ENCODE results near the gene PIGQ. TPM values are rescaled to one million over a fixed set of nuclear protein-coding genes. Genes with fewer than 3 reads are reported as not detected.

Gene PIGQ
- total and polyA plus RNA-seq, 4 donors: 34.9 to 98.2 (median 61.4) TPM

DNA sequence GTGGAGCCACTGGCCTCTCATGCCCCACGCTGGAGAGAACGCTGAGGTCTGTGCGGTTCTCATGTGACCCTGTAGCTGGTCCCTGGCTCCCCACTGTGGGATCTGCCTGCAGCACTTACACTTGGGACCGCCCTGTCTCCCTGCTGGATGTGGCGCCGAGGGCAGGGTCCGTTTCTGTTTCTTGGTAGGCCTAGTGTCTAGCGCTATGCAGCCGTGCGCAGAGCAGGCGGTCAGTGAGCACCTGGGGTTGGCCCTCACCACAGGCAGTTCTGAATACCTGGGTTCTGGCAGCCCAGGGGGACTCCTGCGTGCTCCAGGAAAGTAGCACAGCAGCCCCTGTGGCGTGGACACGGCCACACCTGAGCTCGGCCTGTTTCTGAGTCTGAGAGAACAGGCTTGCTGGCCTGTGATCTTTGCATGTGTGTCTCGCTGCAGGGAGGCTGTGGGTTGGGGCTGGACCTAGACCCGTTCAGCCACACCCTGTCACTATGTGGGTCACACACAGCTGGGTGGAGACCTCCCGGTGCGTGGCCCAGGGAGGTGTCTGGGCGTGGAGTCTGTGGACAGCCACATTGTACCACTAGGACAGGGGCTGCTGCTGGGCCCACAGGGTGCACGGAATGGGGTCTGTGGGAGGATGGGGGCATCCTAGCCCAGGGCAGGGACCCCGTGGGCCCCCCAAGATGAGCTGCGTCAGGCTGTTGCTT, 39.5 kb upstream of the PIGQ start:
- DNase-seq (no peak), ATAC-seq (ENCODE audit: insufficient read depth, low FRiP score) (no peak)
- TF ChIP-seq, protein P1, sequence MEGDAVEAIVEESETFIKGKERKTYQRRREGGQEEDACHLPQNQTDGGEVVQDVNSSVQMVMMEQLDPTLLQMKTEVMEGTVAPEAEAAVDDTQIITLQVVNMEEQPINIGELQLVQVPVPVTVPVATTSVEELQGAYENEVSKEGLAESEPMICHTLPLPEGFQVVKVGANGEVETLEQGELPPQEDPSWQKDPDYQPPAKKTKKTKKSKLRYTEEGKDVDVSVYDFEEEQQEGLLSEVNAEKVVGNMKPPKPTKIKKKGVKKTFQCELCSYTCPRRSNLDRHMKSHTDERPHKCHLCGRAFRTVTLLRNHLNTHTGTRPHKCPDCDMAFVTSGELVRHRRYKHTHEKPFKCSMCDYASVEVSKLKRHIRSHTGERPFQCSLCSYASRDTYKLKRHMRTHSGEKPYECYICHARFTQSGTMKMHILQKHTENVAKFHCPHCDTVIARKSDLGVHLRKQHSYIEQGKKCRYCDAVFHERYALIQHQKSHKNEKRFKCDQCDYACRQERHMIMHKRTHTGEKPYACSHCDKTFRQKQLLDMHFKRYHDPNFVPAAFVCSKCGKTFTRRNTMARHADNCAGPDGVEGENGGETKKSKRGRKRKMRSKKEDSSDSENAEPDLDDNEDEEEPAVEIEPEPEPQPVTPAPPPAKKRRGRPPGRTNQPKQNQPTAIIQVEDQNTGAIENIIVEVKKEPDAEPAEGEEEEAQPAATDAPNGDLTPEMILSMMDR (IDR thresholded peaks at IDR 0.05; ENCODE audit: control extremely low read depth, extremely low read depth): no peak
- peaks cover 0 to 9% (median 0%) of the 10 kb centered on the region in 4 donors for H3K36me3 ChIP-seq (ENCODE audit: control insufficient read depth in 4 of 4, insufficient read depth in 4 of 4, low read length in 4 of 4)
- 91 to 94% methylated on average over 23 of the region's 23 CpGs for WGBS, 2 donors
- no peak overlapping the region for H3K4me3 ChIP-seq
- H3K27ac ChIP-seq (ENCODE audit: low read depth in 1 of 2, low read length in 1 of 2): peak overlapping the region in 1 of 2 donors; percentile 5
- H3K9me3 ChIP-seq (ENCODE audit: control insufficient read depth in 4 of 4, insufficient read depth in 3 of 4, low read length in 3 of 4): no peaks in the 10 kb centered on the region
- H3K9ac ChIP-seq (ENCODE audit: insufficient read depth in 1 of 2, low read length in 2 of 2): no peak overlapping the region
- H3K27me3 ChIP-seq (ENCODE audit: control insufficient read depth in 3 of 3, insufficient read depth in 3 of 3, low read length in 2 of 3): no peaks in the 10 kb centered on the region
- peaks cover 0 to 30% (median 21%) of the 10 kb centered on the region in 5 donors for H3K4me1 ChIP-seq (ENCODE audit: control insufficient read depth in 5 of 5, insufficient read depth in 5 of 5, low read length in 5 of 5)

DNA sequence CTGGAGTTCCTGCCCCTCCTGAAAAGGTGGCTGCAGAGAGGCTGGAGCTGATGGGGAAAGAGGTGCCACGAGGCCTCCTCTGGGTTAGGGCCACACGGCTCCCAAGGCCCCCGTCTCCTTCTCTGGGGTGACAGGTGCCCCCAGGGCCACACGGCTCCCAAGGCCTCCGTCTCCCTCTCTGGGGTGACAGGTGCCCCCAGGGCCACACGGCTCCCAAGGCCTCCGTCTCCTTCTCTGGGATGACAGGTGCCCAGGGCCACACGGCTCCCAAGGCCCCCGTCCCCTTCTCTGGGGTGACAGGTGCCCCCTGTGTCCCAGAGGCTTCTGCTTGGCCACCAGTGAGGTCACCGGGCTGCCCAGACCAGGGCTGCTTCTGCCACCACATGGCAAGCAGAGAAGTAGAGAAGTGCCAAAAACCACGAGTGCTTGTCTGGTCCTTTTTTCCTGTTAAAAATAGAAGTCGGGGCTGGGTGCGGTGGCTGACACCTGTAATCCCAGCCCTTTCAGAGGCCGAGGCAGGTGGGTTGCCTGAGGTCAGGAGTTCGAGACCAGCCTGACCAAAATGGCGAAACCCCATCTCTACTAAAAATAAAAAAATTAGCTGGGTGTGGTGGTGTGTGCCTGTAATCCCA, 38.2 kb upstream of the PIGQ start:
- no peak for ATAC-seq (ENCODE audit: insufficient read depth, low FRiP score)
- no peak overlapping the region for H3K9ac ChIP-seq (ENCODE audit: insufficient read depth in 1 of 2, low read length in 2 of 2)
- no peak overlapping the region for H3K4me3 ChIP-seq
- no peak overlapping the region for H3K27ac ChIP-seq (ENCODE audit: low read depth in 1 of 2, low read length in 1 of 2)
- H3K9me3 ChIP-seq (ENCODE audit: control insufficient read depth in 4 of 4, insufficient read depth in 3 of 4, low read length in 3 of 4): no peaks in the 10 kb centered on the region
- peaks cover 0 to 17% (median 0%) of the 10 kb centered on the region in 4 donors for H3K36me3 ChIP-seq (ENCODE audit: control insufficient read depth in 4 of 4, insufficient read depth in 4 of 4, low read length in 4 of 4)
- TF ChIP-seq, protein P1 (IDR thresholded peaks at IDR 0.05; ENCODE audit: control extremely low read depth, extremely low read depth): no peak
- 90 to 92% methylated on average over 16 of the region's 16 CpGs for WGBS, 2 donors
- peaks cover 0 to 22% (median 11%) of the 10 kb centered on the region in 5 donors for H3K4me1 ChIP-seq (ENCODE audit: control insufficient read depth in 5 of 5, insufficient read depth in 5 of 5, low read length in 5 of 5)
- no peaks in the 10 kb centered on the region for H3K27me3 ChIP-seq (ENCODE audit: control insufficient read depth in 3 of 3, insufficient read depth in 3 of 3, low read length in 2 of 3)
- no peak for DNase-seq

DNA sequence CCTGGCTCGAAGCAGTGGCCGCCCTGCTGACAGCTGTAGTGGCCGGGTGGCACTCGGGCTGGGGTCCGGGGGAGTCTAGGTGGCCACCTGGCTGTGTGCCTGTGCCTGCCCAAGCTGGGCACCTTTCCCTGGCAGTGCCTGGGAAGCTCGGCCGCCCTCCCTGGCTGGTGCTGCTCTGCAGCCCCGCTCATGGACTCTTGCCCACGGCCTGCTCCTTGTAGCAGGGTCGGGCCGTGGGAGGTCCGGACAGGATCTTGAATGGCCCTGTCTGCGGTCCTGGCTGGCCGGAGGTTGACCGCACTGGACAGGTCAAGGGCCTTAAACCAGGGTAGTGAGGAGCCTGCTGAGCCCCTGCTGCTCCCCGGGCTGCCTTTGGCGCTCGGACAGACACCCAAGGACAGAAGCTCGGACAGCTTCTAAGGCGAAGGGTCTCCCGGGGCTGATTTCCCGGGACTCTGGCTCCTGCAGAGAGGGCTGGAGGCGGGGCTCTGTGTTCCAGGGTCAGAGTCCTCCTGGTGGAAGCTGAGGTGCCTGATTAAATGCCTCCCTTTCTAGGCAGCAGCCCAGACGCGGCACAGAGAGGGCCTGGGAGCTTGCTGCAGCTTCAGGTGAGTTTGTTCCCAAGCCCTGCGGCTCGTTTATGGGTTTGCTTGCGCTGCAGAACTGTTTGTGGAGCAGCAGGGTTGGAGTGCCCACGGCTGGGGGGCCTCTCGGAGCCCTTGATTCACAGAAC, 36.2 kb upstream of the PIGQ start:
- TF ChIP-seq, protein P1 (IDR thresholded peaks at IDR 0.05; ENCODE audit: control extremely low read depth, extremely low read depth): no peak

More for the DNA sequence above, 36.2 kb upstream of the PIGQ start:
- Histone ChIP-seq H3K36me3 (ENCODE audit: control insufficient read depth in 4 of 4, insufficient read depth in 4 of 4, low read length in 4 of 4) (peaks cover 0 to 31% (median 0%) of the 10 kb centered on the region in 4 donors), H3K4me3 (no peak overlapping the region), H3K27ac (ENCODE audit: low read depth in 1 of 2, low read length in 1 of 2) (no peak overlapping the region), H3K4me1 (ENCODE audit: control insufficient read depth in 5 of 5, insufficient read depth in 5 of 5, low read length in 5 of 5) (peaks cover 0 to 21% (median 11%) of the 10 kb centered on the region in 5 donors), H3K27me3 (ENCODE audit: control insufficient read depth in 3 of 3, insufficient read depth in 3 of 3, low read length in 2 of 3) (no peaks in the 10 kb centered on the region), H3K9ac (ENCODE audit: insufficient read depth in 1 of 2, low read length in 2 of 2) (no peak overlapping the region), H3K9me3 (ENCODE audit: control insufficient read depth in 4 of 4, insufficient read depth in 3 of 4, low read length in 3 of 4) (no peaks in the 10 kb centered on the region)
- ATAC-seq (ENCODE audit: insufficient read depth, low FRiP score): no peak
- 89 to 91% methylated on average over 30 of the region's 30 CpGs for WGBS, 2 donors
- no peak for DNase-seq

Data from lung (tissue), 12 donors.